Prostate gland (tissue), 2 donors: ENCODE measurements around the gene SORBS2.

Source experiments
- CTCF ChIP-seq, 4 experiments: fragments of 200-600 bp in 2 of 4; fragments of 450-650 bp in 2 of 4; sonication (generic) in 2 of 4; IDR thresholded peaks; 1 replicate in 3 of 4; 2 replicates in 1 of 4; pipeline ENCODE4 v1.5.1; 2016 to 2019; ENCODE audit warnings: antibody characterized with exemption in 4 of 4, mild to moderate bottlenecking in 2 of 4, moderate library complexity in 2 of 4
- POLR2A ChIP-seq: fragments of 450-650 bp; IDR thresholded peaks from one replicate; pipeline ENCODE4 v1.6.1; 2016; ENCODE audit warnings: antibody characterized with exemption, mild to moderate bottlenecking

- TF ChIP-seq CTCF (IDR thresholded peaks at IDR 0.05) (no peak), POLR2A (no peak)
Observed at GRCh38 chr4:185754961-185755360, 57.0 kb downstream of the SORBS2 start.
